Heart left ventricle (tissue), 13 donors: ENCODE results near the gene NVL.

Experiments
- CTCF ChIP-seq, 12 donors: fragments of 200-600 bp; sonication (generic) in 4 of 12; IDR thresholded peaks; one replicate each; pipeline versions ENCODE4 v1.5.0 to v1.8.0; 2018 to 2022; ENCODE audit warnings: antibody characterized with exemption in 12 of 12, mild to moderate bottlenecking in 5 of 12
- POLR2A ChIP-seq, 2 donors: fragments of 450-650 bp; IDR thresholded peaks; one replicate each; pipeline ENCODE4 v1.6.1; 2017; ENCODE audit warnings: antibody characterized with exemption in 2 of 2, mild to moderate bottlenecking in 2 of 2, moderate library complexity in 2 of 2
- donor health status: ischemic (EF 13 %, LVEDD 7.1; RV severe dilation, severe dysfunction).
- donor health status: DM: no; HTN: yes; CAD: no.
- donor health status: DM: no; HTN: no; CAD: no.
- donor health status: ischemic (EF 25% LVEDD 6.9; RV normal size, moderate dysfunction).
- donor health status: ischemic (EF 25% LVEDD 5.7; RV mildly dilated, moderate dysfunction).
- donor health status: ischemic (EF 35%, LVEDD 5.7; RV mildly dilated, moderate dysfunction).
- donor health status: nonischemic (EF 11% LVEDD 7.7; RV severe dilation, severe dysfunction).
- donor health status: DM: yes; HTN: yes; CAD: no.
- donor health status: PGD.
- donor health status: ischemic (EF 29% LVEDD 5.4; RV normal size, mild dysfunction).
- donor health status: nonischemic (EF 23%, LVEDD 6.1; RV moderate dilation, normal function).

- TF ChIP-seq CTCF (IDR thresholded peaks at IDR 0.05) (no peak), POLR2A (IDR thresholded peaks at IDR 0.05) (no peak)
Measured at GRCh38 chr1:224292419-224292818, 37.6 kb downstream of the NVL start.
